SKM-1 (cell line): ENCODE data around the gene E2F3.

ENCODE experiments used
- DNase-seq: peaks from one replicate; lab custom pipeline; 2025; ENCODE audit not compliant: unreplicated experiment; lab: John Stamatoyannopoulos, UW

The E2F3 gene

GRCh38 chr6:20402092-20402341, 338 bp downstream of the E2F3 start:
- DNase-seq, result no peak

- peak; percentile 28 for DNase-seq
These were observed 827 bp downstream of the E2F3 start for GRCh38 chr6:20402342-20403069.

GRCh38 chr6:20403070-20403765, 1.5 kb downstream of the E2F3 start:
- peak; percentile 58 for DNase-seq

GRCh38 chr6:20403766-20404640, 2.3 kb downstream of the E2F3 start:
- peak; percentile 22 for DNase-seq

GRCh38 chr6:20404641-20405032, 3.0 kb downstream of the E2F3 start:
- DNase-seq, result peak; percentile 49

- DNase-seq, result no peak
These were observed 7.2 kb downstream of the E2F3 start for GRCh38 chr6:20408851-20409250.

GRCh38 chr6:20409427-20409971, 7.8 kb downstream of the E2F3 start:
- no peak for DNase-seq

- no peak for DNase-seq
These were observed 9.9 kb downstream of the E2F3 start for GRCh38 chr6:20411544-20411943.

- no peak for DNase-seq
These were observed 10.4 kb downstream of the E2F3 start for GRCh38 chr6:20411953-20412681.

GRCh38 chr6:20412682-20413073, 11.0 kb downstream of the E2F3 start:
- no peak for DNase-seq

- DNase-seq, result no peak
These were observed 12.1 kb downstream of the E2F3 start for GRCh38 chr6:20413826-20414225.

GRCh38 chr6:20414711-20415110, 13.0 kb downstream of the E2F3 start:
- no peak for DNase-seq

- DNase-seq, result no peak
These were observed 13.6 kb downstream of the E2F3 start for GRCh38 chr6:20415304-20415703.

GRCh38 chr6:20415712-20416454, 14.2 kb downstream of the E2F3 start:
- no peak for DNase-seq

- DNase-seq, result no peak
These were observed 15.1 kb downstream of the E2F3 start for GRCh38 chr6:20416567-20417345.

GRCh38 chr6:20417819-20418218, 16.1 kb downstream of the E2F3 start:
- no peak for DNase-seq

- no peak for DNase-seq
These were observed 24.8 kb downstream of the E2F3 start for GRCh38 chr6:20426177-20427082.

GRCh38 chr6:20427856-20428255, 26.2 kb downstream of the E2F3 start:
- DNase-seq, result no peak

- no peak for DNase-seq
These were observed 31.0 kb downstream of the E2F3 start for GRCh38 chr6:20432692-20433091.
